SK-N-SH (cell line): Measurements from ENCODE around the gene GADD45B. TPM values are rescaled to one million over a fixed set of nuclear protein-coding genes. Genes with fewer than 3 reads are reported as not detected.

ENCODE experiments used
- CTCF ChIA-PET: fragments of 300-600, 350-600 bp; formaldehyde crosslinking; extraction: SDS; loops from one replicate; lab custom pipeline; 2021; lab: Yijun Ruan, JAX
- POLR2A ChIA-PET: fragments of 350-600 bp; sonication (Branson Sonifier 250); formaldehyde crosslinking; extraction: SDS; loops from one replicate; lab custom pipeline; 2020; ENCODE audit warnings: antibody characterized with exemption, inconsistent platforms; lab: Yijun Ruan, JAX
- DNase-seq: peaks from one replicate; pipeline ENCODE4 v3.0.0; 2012
- H2AFZ ChIP-seq: fragments of 200-600 bp; sonication (generic); 2 replicates; pipeline ENCODE4 v1.8.1; 2016; ENCODE audit warnings: antibody characterized with exemption, mild to moderate bottlenecking, low read depth
- H3F3A ChIP-seq: fragments of 200-600 bp; sonication (generic); replicated peaks from 2 replicates; pipeline ENCODE3; 2016; ENCODE audit warnings: antibody characterized with exemption, mild to moderate bottlenecking; ENCODE audit not compliant: insufficient read depth
- H3K27ac ChIP-seq, 2 experiments: fragments of 200-500 bp in 1 of 2; fragments of 200-600 bp in 1 of 2; sonication (Bioruptor generic) in 1 of 2; sonication (generic), shearing (Covaris generic) in 1 of 2; 2 replicates each; pipeline versions ENCODE4 v1.5.1 to v1.6.1; 2014 to 2016; ENCODE audit warnings: low read depth in 2 of 2, inconsistent platforms in 1 of 2, low read length in 1 of 2, mild to moderate bottlenecking in 1 of 2, mixed read lengths in 1 of 2
- H3K27me3 ChIP-seq: fragments of 200-600 bp; sonication (generic), shearing (Covaris generic); 2 replicates; pipeline ENCODE4 v1.6.1; 2016; ENCODE audit warnings: mixed run types; ENCODE audit not compliant: insufficient read depth
- H3K36me3 ChIP-seq, 2 experiments: fragments of 200-500 bp in 1 of 2; fragments of 200-600 bp in 1 of 2; sonication (Bioruptor generic) in 1 of 2; sonication (generic) in 1 of 2; replicated peaks in 1 of 2; 2 replicates each; pipeline versions ENCODE3 to v1.5.1; 2014 to 2016; ENCODE audit warnings: low read length in 1 of 2, mild to moderate bottlenecking in 1 of 2; ENCODE audit not compliant: insufficient read depth in 2 of 2, control insufficient read depth in 1 of 2
- H3K4me1 ChIP-seq, 2 experiments: fragments of 200-500 bp in 1 of 2; fragments of 200-600 bp in 1 of 2; sonication (Bioruptor generic) in 1 of 2; sonication (generic), shearing (Covaris generic) in 1 of 2; 2 replicates each; pipeline versions ENCODE4 v1.5.1 to v1.6.1; 2014 to 2016; ENCODE audit warnings: low read depth in 1 of 2, low read length in 1 of 2, mixed run types in 1 of 2; ENCODE audit not compliant: insufficient read depth in 2 of 2, control insufficient read depth in 1 of 2
- H3K4me2 ChIP-seq: fragments of 200-600 bp; sonication (generic), shearing (Covaris generic); 2 replicates; pipeline ENCODE4 v1.6.1; 2017; ENCODE audit warnings: mixed run types
- H3K4me3 ChIP-seq, 2 experiments: fragments of 200-500 bp in 1 of 2; fragments of 200-600 bp in 1 of 2; sonication (Bioruptor generic) in 1 of 2; sonication (generic), shearing (Covaris generic) in 1 of 2; 2 replicates each; pipeline versions ENCODE4 v1.5.1 to v1.8.1; 2014 to 2016; ENCODE audit warnings: low read depth in 2 of 2, inconsistent platforms in 1 of 2, low read length in 1 of 2, mild to moderate bottlenecking in 1 of 2, mixed read lengths in 1 of 2, moderate library complexity in 1 of 2
- H3K79me2 ChIP-seq: fragments of 200-600 bp; sonication (generic); 2 replicates; pipeline ENCODE4 v1.8.1; 2017; ENCODE audit warnings: mild to moderate bottlenecking; ENCODE audit not compliant: insufficient read depth
- H3K9ac ChIP-seq: fragments of 200-600 bp; sonication (generic); 2 replicates; pipeline ENCODE4 v1.6.1; 2017; ENCODE audit warnings: mixed run types
- H3K9me2 ChIP-seq: fragments of 200-600 bp; sonication (generic); 2 replicates; pipeline ENCODE4 v1.6.1; 2017; ENCODE audit warnings: mixed run types
- H3K9me3 ChIP-seq: fragments of 200-600 bp; sonication (generic); 2 replicates; pipeline ENCODE4 v1.6.1; 2017; ENCODE audit warnings: mixed run types, mild to moderate bottlenecking, moderate library complexity
- H4K20me1 ChIP-seq: fragments of 200-600 bp; sonication (generic); 2 replicates; pipeline ENCODE4 v1.6.1; 2017; ENCODE audit warnings: mild to moderate bottlenecking, mixed run types; ENCODE audit not compliant: insufficient read depth
- CHD2 ChIP-seq: fragments of 150-350 bp; IDR thresholded peaks from 2 replicates; pipeline ENCODE4 v1.6.1; 2018; ENCODE audit warnings: low read length; ENCODE audit not compliant: partially characterized antibody
- CTCF ChIP-seq: fragments of 200-600 bp; sonication (generic); IDR thresholded peaks from 2 replicates; pipeline ENCODE4 v1.6.1; 2017; ENCODE audit warnings: antibody characterized with exemption, mild to moderate bottlenecking, moderate library complexity
- ELF1 ChIP-seq: IDR thresholded peaks from 2 replicates; pipeline ENCODE4 v1.4.0; 2012
- EP300 ChIP-seq, 2 experiments: IDR thresholded peaks; 2 replicates each; pipeline versions ENCODE4 v1.4.0 to v1.6.1; 2012; ENCODE audit warnings: borderline replicate concordance in 1 of 2, low read depth in 1 of 2, low read length in 1 of 2
- EZH2phosphoT487 ChIP-seq: fragments of 200-600 bp; sonication (generic); IDR thresholded peaks from 2 replicates; pipeline ENCODE4 v1.6.1; 2017; ENCODE audit warnings: low read depth, mixed run types, mild to moderate bottlenecking, antibody characterized with exemption, moderate library complexity, borderline replicate concordance
- FOXJ3 ChIP-seq: sonication (generic); formaldehyde crosslinking; IDR thresholded peaks from 2 replicates; pipeline ENCODE4 v1.5.1; 2020; ENCODE audit warnings: mild to moderate bottlenecking, missing genetic modification reagents
- FOXM1 ChIP-seq: IDR thresholded peaks from 2 replicates; pipeline ENCODE4 v1.4.0; 2012; ENCODE audit warnings: low read depth, mild to moderate bottlenecking
- GABPA ChIP-seq: IDR thresholded peaks from 2 replicates; pipeline ENCODE4 v1.4.0; 2012; ENCODE audit warnings: low read depth, mild to moderate bottlenecking
- IRF3 ChIP-seq: fragments of 150-350 bp; IDR thresholded peaks from 2 replicates; pipeline ENCODE4 v1.6.1; 2016; ENCODE audit warnings: mild to moderate bottlenecking, low read depth, low read length
- MXI1 ChIP-seq: IDR thresholded peaks from 2 replicates; pipeline ENCODE4 v1.6.1; 2012; ENCODE audit warnings: mild to moderate bottlenecking, low read depth, low read length, improper control_type of control experiment
- NFIC ChIP-seq: IDR thresholded peaks from 2 replicates; pipeline ENCODE4 v1.4.0; 2012; ENCODE audit warnings: borderline replicate concordance
- NRF1 ChIP-seq: IDR thresholded peaks from 2 replicates; pipeline ENCODE4 v1.6.1; 2012; ENCODE audit warnings: low read depth, mild to moderate bottlenecking, low read length
- POLR2AphosphoS5 ChIP-seq: IDR thresholded peaks from 2 replicates; pipeline ENCODE4 v1.6.1; 2012; ENCODE audit warnings: low read depth, low read length
- RCOR1 ChIP-seq: fragments of 150-350 bp; IDR thresholded peaks from 2 replicates; pipeline ENCODE4 v1.6.1; 2017; ENCODE audit warnings: antibody characterized with exemption, low read length
- REST ChIP-seq: IDR thresholded peaks from 2 replicates; pipeline ENCODE4 v1.6.1; 2012; ENCODE audit warnings: mild to moderate bottlenecking, low read depth, low read length, moderate library complexity
- SMC3 ChIP-seq: IDR thresholded peaks from 2 replicates; pipeline ENCODE4 v1.6.1; 2012; ENCODE audit warnings: low read depth, low read length, improper control_type of control experiment
- TCF12 ChIP-seq: IDR thresholded peaks from 2 replicates; pipeline ENCODE4 v1.4.0; 2012
- USF1 ChIP-seq: IDR thresholded peaks from 2 replicates; pipeline ENCODE4 v1.4.0; 2012; ENCODE audit warnings: low read depth, borderline replicate concordance
- WGBS: methylation state at CpG from one replicate; pipeline ENCODE4 v1.1.6; 2017; ENCODE audit warnings: low lambda C conversion rate; 5-methylcytosine and 5-hydroxymethylcytosine counted together
- polyA plus RNA-seq, 3 experiments: library from polyadenylated mRNA; depleted of rRNA; stranded (reverse); fragments of >200 nt; gene quantifications; 2 replicates each; pipeline ENCODE4 v1.2.3, GENCODE V29; 2012
- TF ChIP-seq, protein P1 (sequence below): IDR thresholded peaks from 2 replicates; pipeline ENCODE4 v1.4.0; 2012; ENCODE audit warnings: low read depth, borderline replicate concordance
- TF ChIP-seq, protein P2 (sequence below): IDR thresholded peaks from 2 replicates; pipeline ENCODE4 v1.4.0; 2012; ENCODE audit warnings: low read depth

Gene GADD45B
- polyA plus RNA-seq, 1 of the 3 experiments (the other 2 are of a cell fraction) = 67.6 TPM

DNA sequence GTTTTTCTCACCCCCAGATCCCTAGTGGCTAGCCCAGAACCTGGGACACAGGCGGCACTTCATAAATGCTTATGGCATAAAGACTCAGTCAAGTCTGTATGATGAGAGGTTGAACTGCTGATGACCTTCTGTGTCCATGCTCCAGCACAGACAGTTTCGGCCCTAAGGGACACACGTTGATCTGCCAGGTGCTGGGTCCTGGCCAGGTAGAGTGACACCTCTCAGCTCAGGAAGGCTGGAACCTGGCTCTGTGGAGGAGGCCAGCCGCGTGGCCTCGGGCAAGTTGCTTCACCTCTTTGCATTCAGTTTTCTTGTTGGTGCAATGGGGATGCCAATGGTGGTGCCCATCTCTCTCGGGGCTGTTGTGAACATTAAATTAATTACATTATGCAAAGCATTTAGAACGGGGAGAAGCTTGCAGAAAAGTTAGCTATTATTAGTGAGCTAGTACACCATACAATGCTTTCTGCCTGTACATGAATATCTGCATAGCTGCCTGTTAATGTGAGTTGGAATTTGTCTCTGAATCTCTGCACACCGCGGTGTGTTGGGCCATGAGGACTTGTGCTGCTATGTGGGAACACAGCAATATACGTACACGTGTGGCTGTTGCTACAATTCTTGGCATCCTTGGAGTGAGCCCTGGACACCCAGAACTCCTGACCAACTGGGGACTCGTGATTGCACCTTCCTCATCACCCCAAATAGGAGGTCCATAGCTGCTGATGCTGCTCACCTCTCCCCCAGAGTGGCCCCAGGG is 8.4 kb downstream of the GADD45B start:
- Histone ChIP-seq H2AFZ (no peak overlapping the region), H3K4me1 (peaks cover under 1% of the 10 kb centered on the region in 2 experiments; a peak in 1 of 4 replicates), H3F3A (peaks cover 20% of the 10 kb centered on the region), H3K9me3 (peaks cover 5% of the 10 kb centered on the region; the same call in 1 of the 2 replicates), H3K9me2 (no peaks in the 10 kb centered on the region), H4K20me1 (0 out of 2 replicates have a peak, but pooled peaks cover 2% of the 10 kb centered on the region), H3K27me3 (no peaks in the 10 kb centered on the region), H3K36me3 (no peaks in the 10 kb centered on the region), H3K79me2 (peaks cover under 1% of the 10 kb centered on the region; the same call in 1 of the 2 replicates), H3K27ac (no peak overlapping the region), H3K4me3 (no peak overlapping the region), H3K4me2 (no peak overlapping the region)
- CTCF ChIA-PET = interaction anchor here (0.6 to 1.2 kb wide), 2 partner anchors 153 to 164 kb away, joined by 3 read pairs; no protein-coding TSS in a partner anchor
- POLR2A ChIA-PET = interaction anchor here (1.2 kb wide), 1 partner anchor 8 kb away, joined by 5 read pairs; the partner anchor contains the start of gene GADD45B
- 55% methylated on average over 9 of the region's 13 CpGs for WGBS
- TF ChIP-seq CTCF (no peak), MXI1 (no peak), POLR2AphosphoS5 (no peak), TCF12 (no peak), EP300 (IDR thresholded peaks at IDR 0.05; ENCODE audit: borderline replicate concordance in 1 of 2, low read depth in 1 of 2, low read length in 1 of 2) (no peak), ELF1 (no peak), USF1 (no peak), SMC3 (no peak), CHD2 (no peak), IRF3 (no peak), FOXM1 (no peak), RCOR1 (no peak), REST (no peak), FOXJ3 (CRISPR knock-in tag) (no peak), EZH2phosphoT487 (no peak), GABPA (no peak), NRF1 (no peak), NFIC (no peak)
- TF ChIP-seq, protein P1, sequence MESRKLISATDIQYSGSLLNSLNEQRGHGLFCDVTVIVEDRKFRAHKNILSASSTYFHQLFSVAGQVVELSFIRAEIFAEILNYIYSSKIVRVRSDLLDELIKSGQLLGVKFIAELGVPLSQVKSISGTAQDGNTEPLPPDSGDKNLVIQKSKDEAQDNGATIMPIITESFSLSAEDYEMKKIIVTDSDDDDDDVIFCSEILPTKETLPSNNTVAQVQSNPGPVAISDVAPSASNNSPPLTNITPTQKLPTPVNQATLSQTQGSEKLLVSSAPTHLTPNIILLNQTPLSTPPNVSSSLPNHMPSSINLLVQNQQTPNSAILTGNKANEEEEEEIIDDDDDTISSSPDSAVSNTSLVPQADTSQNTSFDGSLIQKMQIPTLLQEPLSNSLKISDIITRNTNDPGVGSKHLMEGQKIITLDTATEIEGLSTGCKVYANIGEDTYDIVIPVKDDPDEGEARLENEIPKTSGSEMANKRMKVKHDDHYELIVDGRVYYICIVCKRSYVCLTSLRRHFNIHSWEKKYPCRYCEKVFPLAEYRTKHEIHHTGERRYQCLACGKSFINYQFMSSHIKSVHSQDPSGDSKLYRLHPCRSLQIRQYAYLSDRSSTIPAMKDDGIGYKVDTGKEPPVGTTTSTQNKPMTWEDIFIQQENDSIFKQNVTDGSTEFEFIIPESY = no peak
- TF ChIP-seq, protein P2, sequence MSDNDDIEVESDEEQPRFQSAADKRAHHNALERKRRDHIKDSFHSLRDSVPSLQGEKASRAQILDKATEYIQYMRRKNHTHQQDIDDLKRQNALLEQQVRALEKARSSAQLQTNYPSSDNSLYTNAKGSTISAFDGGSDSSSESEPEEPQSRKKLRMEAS = no peak
- TF ChIP-seq, all 33 proteins: peak for 0
- H3K9ac ChIP-seq = no peak overlapping the region
- DNase-seq = no peak
